ENCODE measurements around the gene TMIGD3.
"Not testable (repeated sequence)": the region's sequence is repeated elsewhere in the genome, so short reads cannot be mapped to it uniquely, and the experiment has no call there.

TMIGD3 gene

GRCh38 chr1:111503585-111504060 lies at the start of gene TMIGD3, which contains the start of gene ADORA3:
Gene TMIGD3, minus strand, starts transcription at chr1:111503633. Its CDS starts 279 bp downstream, at chr1:111503354.
Gene ADORA3, minus strand, starts transcription at chr1:111503633. Its CDS starts 279 bp downstream, at chr1:111503354.
- no peak for DNase-seq

- no peak for DNase-seq
These were observed 49.8 kb upstream of the TMIGD3 start for GRCh38 chr1:111553196-111553595.

- no peak for DNase-seq
These were observed 49.2 kb upstream of the TMIGD3 start for GRCh38 chr1:111552587-111552986.

- DNase-seq = no peak
These were observed 48.4 kb upstream of the TMIGD3 start for GRCh38 chr1:111551623-111552411.

GRCh38 chr1:111547786-111548185 lies 44.4 kb upstream of the TMIGD3 start:
- not testable (repeated sequence) for DNase-seq

- DNase-seq = no peak
These were observed 38.8 kb upstream of the TMIGD3 start for GRCh38 chr1:111542187-111542586.

- no peak for DNase-seq
These were observed 38.3 kb upstream of the TMIGD3 start for GRCh38 chr1:111541721-111542120.

- no peak for DNase-seq
These were observed 37.5 kb upstream of the TMIGD3 start for GRCh38 chr1:111540928-111541327.

GRCh38 chr1:111538343-111539025 lies 35.1 kb upstream of the TMIGD3 start:
- no peak for DNase-seq

GRCh38 chr1:111535256-111536191 lies 32.1 kb upstream of the TMIGD3 start:
- DNase-seq = no peak

GRCh38 chr1:111520053-111520452 lies 16.6 kb upstream of the TMIGD3 start:
- DNase-seq = no peak

GRCh38 chr1:111517469-111518225 lies 14.2 kb upstream of the TMIGD3 start:
- DNase-seq = no peak

GRCh38 chr1:111516005-111516535 lies 12.6 kb upstream of the TMIGD3 start:
- peak; percentile 41 for DNase-seq

- no peak for DNase-seq
These were observed 12.0 kb upstream of the TMIGD3 start for GRCh38 chr1:111515291-111516004.

- DNase-seq = no peak
These were observed 10.1 kb upstream of the TMIGD3 start for GRCh38 chr1:111513410-111514020.

- no peak for DNase-seq
These were observed 9.5 kb upstream of the TMIGD3 start for GRCh38 chr1:111512931-111513330.

- DNase-seq = no peak
These were observed 8.9 kb upstream of the TMIGD3 start for GRCh38 chr1:111512132-111512889.

GRCh38 chr1:111511370-111511769 lies 7.9 kb upstream of the TMIGD3 start:
- DNase-seq = no peak

- DNase-seq = no peak
These were observed 6.6 kb upstream of the TMIGD3 start for GRCh38 chr1:111509997-111510375.
